OCI-LY7 (cell line): ENCODE data around the gene WASHC2C. TPM values are rescaled to one million over a fixed set of nuclear protein-coding genes. Genes with fewer than 3 reads are reported as not detected.
A peak's percentile ranks its signal among the peaks of the same experiment; 100 is the strongest.
"Not testable (repeated sequence)": the region's sequence is repeated elsewhere in the genome, so short reads cannot be mapped to it uniquely, and the experiment has no call there.

Source experiments
- BruUV-seq: library from RNA; stranded (reverse); fragments of 400-500 nt; replicated peaks from 2 replicates; lab custom pipeline; 2021; lab: Mats Ljungman, UMichigan
- CTCF ChIA-PET: fragments of 300-600 bp; sonication (Branson Sonifier 250); formaldehyde crosslinking; loops from one replicate; lab custom pipeline; 2022; ENCODE audit warnings: antibody characterized with exemption; ENCODE audit not compliant: unreplicated experiment; lab: Charles Lee
- POLR2A ChIA-PET: fragments of 300-600 bp; sonication (Branson Sonifier 250); formaldehyde crosslinking; loops from one replicate; lab custom pipeline; 2022; ENCODE audit warnings: antibody characterized with exemption; lab: Charles Lee
- DNase-seq: peaks from one replicate; pipeline ENCODE4 v3.0.0-alpha.2; 2015; ENCODE audit warnings: low spot score
- H2AFZ ChIP-seq: fragments of 200-600 bp; sonication (generic), shearing (Covaris generic); 2 replicates; pipeline ENCODE4 v1.6.1; 2014; ENCODE audit warnings: mild to moderate bottlenecking, antibody characterized with exemption, low read length, moderate library complexity
- H3K27ac ChIP-seq: fragments of 200-600 bp; sonication (generic); 2 replicates; pipeline ENCODE4 v1.5.1; 2014; ENCODE audit warnings: mixed run types, low read depth, mild to moderate bottlenecking, moderate library complexity, low read length, inconsistent platforms; ENCODE audit not compliant: poor library complexity, severe bottlenecking
- H3K36me3 ChIP-seq: fragments of 200-600 bp; sonication (generic); 2 replicates; pipeline ENCODE4 v1.6.1; 2014; ENCODE audit warnings: mild to moderate bottlenecking, antibody characterized with exemption, low read length, moderate library complexity, mixed read lengths; ENCODE audit not compliant: insufficient read depth
- H3K4me1 ChIP-seq: fragments of 200-600 bp; sonication (generic); 2 replicates; pipeline ENCODE4 v1.5.1; 2014; ENCODE audit warnings: mild to moderate bottlenecking, low read length; ENCODE audit not compliant: insufficient read depth, poor library complexity, severe bottlenecking
- H3K4me2 ChIP-seq: fragments of 200-600 bp; sonication (generic); 2 replicates; pipeline ENCODE4 v1.6.1; 2014; ENCODE audit warnings: mild to moderate bottlenecking, low read length
- H3K4me3 ChIP-seq: fragments of 200-600 bp; sonication (generic); 2 replicates; pipeline ENCODE4 v1.5.1; 2014; ENCODE audit warnings: mild to moderate bottlenecking, low read depth, low read length; ENCODE audit not compliant: poor library complexity, severe bottlenecking
- H3K79me2 ChIP-seq: fragments of 200-600 bp; sonication (generic); 2 replicates; pipeline ENCODE4 v1.6.1; 2016; ENCODE audit warnings: low read depth, mild to moderate bottlenecking, low read length, moderate library complexity, mixed read lengths; ENCODE audit not compliant: insufficient read depth
- H3K9me2 ChIP-seq: fragments of 200-600 bp; sonication (generic); 2 replicates; pipeline ENCODE4 v1.6.1; 2016; ENCODE audit warnings: mild to moderate bottlenecking, low read length, mixed read lengths; ENCODE audit not compliant: insufficient read depth
- H3K9me3 ChIP-seq: fragments of 200-600 bp; sonication (generic); 2 replicates; pipeline ENCODE4 v1.6.1; 2014; ENCODE audit warnings: mild to moderate bottlenecking, mixed run types, low read length, mixed read lengths
- H4K20me1 ChIP-seq: fragments of 200-600 bp; sonication (generic); 2 replicates; pipeline ENCODE4 v1.6.1; 2014; ENCODE audit warnings: mild to moderate bottlenecking, antibody characterized with exemption, low read length, moderate library complexity, mixed read lengths; ENCODE audit not compliant: insufficient read depth
- intact Hi-C: fragments of 100-400 bp; cut with micrococcal nuclease; formaldehyde crosslinking; loops from one replicate; pipeline ENCODE4 v1.10.0; 2022; ENCODE audit not compliant: unreplicated experiment
- total RNA-seq, 2 experiments: library from RNA; depleted of rRNA in 1 of 2; stranded (reverse); fragments of >200 nt in 1 of 2; shearing (Covaris generic) in 1 of 2; gene quantifications; 2 replicates each; pipeline ENCODE4 v1.2.3, GENCODE V29; 2014 to 2022

The WASHC2C gene
- total RNA-seq, 2 experiments from 2014 or later, result 21.5 to 34.6 TPM

DNA sequence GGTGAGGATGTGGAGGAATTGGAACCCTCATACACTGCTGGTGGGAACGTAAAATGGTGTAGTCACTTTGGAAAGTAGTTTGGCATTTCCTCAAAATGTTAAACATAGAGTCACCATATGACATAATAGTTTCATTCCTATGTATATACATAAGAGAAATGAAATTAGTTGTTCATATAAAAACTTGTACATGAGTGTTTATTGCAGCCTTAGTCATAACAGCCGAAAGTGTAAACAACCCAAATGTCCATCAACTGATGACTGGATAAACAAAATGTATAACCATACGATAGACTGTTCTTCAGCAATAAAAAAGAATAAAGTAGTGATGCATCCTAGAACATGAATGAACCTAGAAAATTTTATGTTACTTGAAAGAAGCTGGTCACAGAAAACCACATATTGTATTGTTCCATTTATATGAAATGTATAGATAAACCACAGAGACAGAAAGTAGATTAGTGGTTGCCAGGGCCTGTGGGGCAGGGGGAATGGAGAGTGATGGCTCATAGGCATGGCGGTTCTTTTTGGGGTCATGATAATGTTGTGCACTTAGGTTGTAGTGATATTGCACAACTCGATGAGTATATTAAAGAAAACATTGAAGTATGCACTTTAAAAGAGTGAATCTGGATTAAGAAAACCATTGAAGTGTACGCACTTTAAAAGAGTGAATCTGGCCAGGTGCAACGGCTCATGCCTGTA is 44.8 kb downstream of the WASHC2C start:
- H4K20me1 ChIP-seq, H3K36me3 ChIP-seq, H3K79me2 ChIP-seq, BruUV-seq, intact Hi-C loops, POLR2A ChIA-PET, H2AFZ ChIP-seq, H3K4me3 ChIP-seq, DNase-seq, CTCF ChIA-PET, H3K4me2 ChIP-seq, H3K4me1 ChIP-seq, H3K9me3 ChIP-seq, H3K9me2 ChIP-seq, H3K27ac ChIP-seq: not testable (repeated sequence)

DNA sequence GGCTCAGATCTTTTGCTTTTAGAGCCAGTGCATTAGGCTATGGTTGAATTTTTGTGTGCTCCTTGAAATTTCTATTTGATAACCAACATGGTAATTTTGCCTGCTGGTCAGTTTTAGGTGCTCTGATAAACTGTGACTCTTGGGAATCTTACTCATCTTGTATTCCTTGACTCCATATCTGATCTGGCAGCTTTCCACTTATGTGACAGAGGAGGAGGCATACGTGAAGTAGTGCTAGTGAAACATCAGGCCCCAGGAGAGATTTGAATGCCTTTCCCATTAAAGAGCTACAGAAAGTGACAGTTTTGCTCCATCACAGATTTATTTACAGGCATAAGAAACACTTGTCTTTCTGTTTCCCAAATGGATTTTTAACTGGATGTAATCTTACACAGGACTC is 59.2 kb downstream of the WASHC2C start:
- CTCF ChIA-PET, BruUV-seq, POLR2A ChIA-PET, H4K20me1 ChIP-seq, H3K9me3 ChIP-seq, H3K27ac ChIP-seq, DNase-seq, H3K4me3 ChIP-seq, H3K4me1 ChIP-seq, H2AFZ ChIP-seq, H3K4me2 ChIP-seq, H3K36me3 ChIP-seq, H3K79me2 ChIP-seq, intact Hi-C loops, H3K9me2 ChIP-seq: not testable (repeated sequence)

DNA sequence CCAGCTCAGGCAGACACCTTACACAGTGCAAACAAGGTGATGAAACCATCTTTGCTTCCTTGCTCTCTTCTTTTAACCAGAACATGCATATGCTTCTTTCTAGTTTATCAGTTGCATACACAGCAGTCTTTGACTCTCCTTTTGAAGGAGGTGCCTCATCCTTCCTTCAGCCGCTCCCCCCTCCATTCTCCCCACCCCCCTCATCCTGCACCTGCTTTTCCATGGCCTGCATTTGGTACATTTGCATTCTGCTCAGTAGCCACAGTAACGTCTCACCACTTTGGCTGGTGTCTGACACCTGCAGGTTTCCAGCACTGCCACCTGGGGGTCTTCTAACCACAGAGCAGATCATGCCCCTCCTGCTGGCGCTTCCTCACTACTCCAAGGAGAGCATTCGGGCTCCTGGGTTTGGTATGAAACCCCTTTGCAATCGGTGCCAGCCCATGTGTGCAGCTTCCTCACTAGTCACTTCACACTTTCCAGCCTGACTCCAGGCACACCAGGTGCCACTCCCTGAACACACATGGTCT is 60.2 kb downstream of the WASHC2C start:
- H3K4me2 ChIP-seq, H3K36me3 ChIP-seq, POLR2A ChIA-PET, intact Hi-C loops, H3K4me1 ChIP-seq, CTCF ChIA-PET, H3K27ac ChIP-seq, H3K9me3 ChIP-seq, H2AFZ ChIP-seq, H3K79me2 ChIP-seq, H3K4me3 ChIP-seq, BruUV-seq, H4K20me1 ChIP-seq, H3K9me2 ChIP-seq: not testable (repeated sequence)
- peak; percentile 13 for DNase-seq

DNA sequence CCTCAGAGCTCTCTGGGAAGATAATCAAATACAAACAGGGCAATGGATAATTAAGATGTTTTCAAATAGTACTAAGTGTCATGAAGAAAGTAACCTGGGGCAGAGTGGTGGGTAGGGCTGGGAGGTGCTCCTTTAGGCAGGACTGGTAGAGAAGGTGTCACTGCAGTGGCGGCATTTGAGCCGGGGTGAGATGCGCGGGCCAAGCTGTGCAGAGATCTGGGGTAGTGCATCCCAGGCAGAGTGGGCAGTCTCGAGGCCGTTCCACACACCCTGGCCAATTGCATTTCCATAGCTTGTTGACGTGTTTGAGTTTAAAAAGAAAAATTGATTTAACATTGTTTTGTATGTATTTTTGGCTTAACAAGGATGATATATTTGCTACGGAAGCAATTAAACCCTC is 62.9 kb downstream of the WASHC2C start:
- BruUV-seq, DNase-seq, H4K20me1 ChIP-seq, H3K4me2 ChIP-seq, H2AFZ ChIP-seq, H3K36me3 ChIP-seq, H3K9me2 ChIP-seq, H3K9me3 ChIP-seq, H3K4me1 ChIP-seq, H3K4me3 ChIP-seq, intact Hi-C loops, H3K79me2 ChIP-seq, H3K27ac ChIP-seq, CTCF ChIA-PET, POLR2A ChIA-PET: not testable (repeated sequence)

GRCh38 chr10:45790694-45791426 is 63.8 kb downstream of the WASHC2C start:
- H3K79me2 ChIP-seq, H3K9me2 ChIP-seq, H3K36me3 ChIP-seq, POLR2A ChIA-PET, H3K4me3 ChIP-seq, H3K4me1 ChIP-seq, H2AFZ ChIP-seq, intact Hi-C loops, H3K4me2 ChIP-seq, H3K9me3 ChIP-seq, CTCF ChIA-PET, BruUV-seq, DNase-seq, H3K27ac ChIP-seq, H4K20me1 ChIP-seq: not testable (repeated sequence)

DNA sequence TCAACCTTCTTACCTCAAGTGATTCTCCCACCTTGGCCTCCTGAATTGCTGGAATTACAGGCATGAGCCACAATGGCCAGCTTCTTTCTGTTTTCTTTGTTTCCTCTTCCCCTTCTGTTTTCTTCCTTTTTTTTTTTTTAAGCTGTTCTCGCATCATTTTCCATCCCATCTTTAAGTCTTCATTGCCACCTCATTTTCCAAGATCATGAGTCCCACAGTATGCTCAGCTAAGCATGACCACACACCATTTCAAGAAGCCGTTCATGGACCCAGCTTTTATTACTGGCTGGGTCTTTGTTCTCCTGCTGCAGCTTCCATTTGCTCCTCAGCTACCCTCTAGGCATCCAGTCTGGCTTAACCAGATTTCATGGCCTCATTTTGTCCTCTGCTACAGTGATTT is 67.7 kb downstream of the WASHC2C start:
- POLR2A ChIA-PET, result interaction anchor here (0.6 kb wide), 1 partner anchor 100 kb away, joined by 3 read pairs; no protein-coding TSS in a partner anchor
- H3K4me2 ChIP-seq, H3K4me1 ChIP-seq, H3K4me3 ChIP-seq, H3K79me2 ChIP-seq, H3K27ac ChIP-seq, H2AFZ ChIP-seq, BruUV-seq, intact Hi-C loops, H3K9me2 ChIP-seq, H3K9me3 ChIP-seq, H3K36me3 ChIP-seq, H4K20me1 ChIP-seq, CTCF ChIA-PET, DNase-seq: not testable (repeated sequence)
